GM19468 (cell line): Measurements from ENCODE around the gene RUVBL2.

ENCODE experiments used
- ATAC-seq: cut with Tn5 transposase; IDR thresholded peaks from one replicate; pipeline ENCODE4 v1.9.1; 2021; ENCODE audit warnings: mild to moderate bottlenecking, moderate library complexity, moderate number of reproducible peaks; ENCODE audit not compliant: unreplicated experiment; ENCODE audit errors: extremely low read depth

The RUVBL2 gene

GRCh38 chr19:48963371-48964204 lies 30.1 kb upstream of the RUVBL2 start:
- ATAC-seq: peak; percentile 14

GRCh38 chr19:48964205-48965039 lies 29.3 kb upstream of the RUVBL2 start:
- no peak for ATAC-seq

DNA sequence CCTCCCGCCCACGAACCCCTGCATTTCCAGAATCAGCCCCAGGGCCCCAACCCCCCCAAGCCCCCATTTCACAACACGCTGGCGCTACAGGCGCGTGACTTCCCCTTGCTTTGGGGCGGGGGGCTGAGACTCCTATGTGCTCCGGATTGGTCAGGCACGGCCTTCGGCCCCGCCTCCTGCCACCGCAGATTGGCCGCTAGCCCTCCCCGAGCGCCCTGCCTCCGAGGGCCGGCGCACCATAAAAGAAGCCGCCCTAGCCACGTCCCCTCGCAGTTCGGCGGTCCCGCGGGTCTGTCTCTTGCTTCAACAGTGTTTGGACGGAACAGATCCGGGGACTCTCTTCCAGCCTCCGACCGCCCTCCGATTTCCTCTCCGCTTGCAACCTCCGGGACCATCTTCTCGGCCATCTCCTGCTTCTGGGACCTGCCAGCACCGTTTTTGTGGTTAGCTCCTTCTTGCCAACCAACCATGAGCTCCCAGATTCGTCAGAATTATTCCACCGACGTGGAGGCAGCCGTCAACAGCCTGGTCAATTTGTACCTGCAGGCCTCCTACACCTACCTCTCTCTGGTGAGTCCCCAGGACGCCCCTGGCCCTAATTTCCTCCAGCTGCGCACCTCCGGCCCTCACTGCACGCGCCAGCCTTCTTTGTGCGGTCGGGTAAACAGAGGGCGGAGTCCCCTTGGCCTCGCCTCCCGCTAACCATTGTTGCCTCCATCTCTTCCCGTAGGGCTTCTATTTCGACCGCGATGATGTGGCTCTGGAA lies 28.5 kb upstream of the RUVBL2 start, which contains the start of gene FTL:
FTL (plus strand) TSS at position 270 of the 766 bp plus-strand sequence; CDS start at position 469, 199 bp downstream.
- peak; percentile 37 for ATAC-seq

GRCh38 chr19:48965806-48966540 lies 27.7 kb upstream of the RUVBL2 start:
- ATAC-seq: no peak

GRCh38 chr19:48966541-48967345 lies 26.9 kb upstream of the RUVBL2 start:
- no peak for ATAC-seq

DNA sequence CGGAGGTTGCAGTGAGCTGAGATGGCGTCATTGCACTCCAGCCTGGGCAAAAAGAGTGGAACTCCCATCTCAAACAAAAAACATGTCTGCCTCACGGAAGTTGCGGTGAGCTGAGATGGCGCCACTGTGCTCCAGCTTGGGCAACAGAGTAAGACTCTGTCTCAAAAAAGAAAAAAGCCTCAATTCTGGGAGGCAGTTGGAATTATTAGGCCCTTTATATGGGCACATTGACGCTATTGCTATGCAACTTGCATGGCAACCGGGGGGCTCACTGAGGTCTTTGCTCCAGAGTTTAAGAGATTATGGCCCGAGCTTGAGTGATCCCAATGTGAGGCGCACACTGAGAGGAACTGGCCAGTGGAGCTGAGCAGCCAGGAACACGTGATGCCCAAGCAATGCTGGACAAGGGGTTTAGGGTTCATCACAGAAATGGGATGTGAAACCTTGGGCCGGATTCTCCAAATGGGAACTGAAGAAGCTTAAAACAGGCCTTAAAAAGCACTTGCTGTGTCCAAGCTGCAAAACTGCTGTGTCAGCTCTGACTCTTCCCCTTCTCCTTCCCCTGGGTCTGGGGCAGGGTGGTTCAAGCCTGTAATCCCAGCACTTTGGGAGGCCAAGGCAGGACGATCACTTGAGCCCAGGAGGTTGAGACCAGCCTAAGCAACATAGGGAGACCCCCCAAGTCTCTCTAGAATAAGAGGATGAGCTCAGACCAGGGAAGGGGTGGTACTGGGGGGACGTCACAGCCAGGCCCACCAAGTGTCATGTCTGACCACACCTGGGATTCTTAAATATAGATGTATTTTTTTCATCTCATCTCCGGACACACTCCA lies 26.1 kb upstream of the RUVBL2 start:
- ATAC-seq: no peak

DNA sequence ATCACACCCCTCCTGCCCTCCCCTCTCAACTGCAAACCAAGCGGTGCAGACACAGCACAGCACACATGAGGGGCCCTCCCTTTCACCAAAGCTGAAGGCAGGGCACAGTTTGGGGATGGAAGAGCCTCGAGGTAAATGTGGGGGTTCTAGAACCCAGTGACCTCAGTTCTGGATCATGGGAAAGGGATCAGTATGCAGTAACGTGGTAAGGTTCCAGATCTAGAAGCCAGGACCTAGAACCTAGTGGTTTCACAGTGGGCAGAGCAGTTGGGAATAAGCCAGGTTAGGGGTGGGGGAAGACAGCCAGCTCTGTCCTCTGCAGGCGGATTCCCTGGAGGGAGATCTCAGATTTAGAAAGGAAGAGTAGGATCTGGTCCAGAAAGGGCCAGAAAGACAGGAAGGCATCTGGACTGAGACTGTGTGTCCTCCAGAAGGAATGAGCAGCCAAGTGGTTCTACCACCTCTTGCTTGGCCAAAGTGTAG lies 25.5 kb upstream of the RUVBL2 start:
- ATAC-seq: no peak

DNA sequence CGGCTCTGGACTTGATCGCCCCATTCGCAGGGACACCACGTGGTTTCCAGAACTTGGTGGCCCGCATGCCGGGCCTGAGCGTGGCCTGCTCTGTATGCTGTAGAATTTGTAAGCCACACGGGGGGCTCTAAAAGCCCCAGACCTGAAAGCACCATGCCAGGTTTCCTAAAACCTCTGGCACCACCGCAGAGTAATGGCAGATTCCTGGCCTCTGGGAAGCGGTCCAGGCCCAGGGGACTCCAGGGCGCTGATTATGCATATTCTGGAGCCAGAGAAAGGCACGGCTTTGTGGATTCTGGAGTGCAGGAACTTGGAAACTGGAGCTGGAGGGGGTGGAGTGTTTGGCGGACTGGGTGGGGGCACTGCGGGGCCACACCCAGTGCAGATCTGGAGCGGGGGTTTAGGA lies 24.9 kb upstream of the RUVBL2 start:
- ATAC-seq: no peak

DNA sequence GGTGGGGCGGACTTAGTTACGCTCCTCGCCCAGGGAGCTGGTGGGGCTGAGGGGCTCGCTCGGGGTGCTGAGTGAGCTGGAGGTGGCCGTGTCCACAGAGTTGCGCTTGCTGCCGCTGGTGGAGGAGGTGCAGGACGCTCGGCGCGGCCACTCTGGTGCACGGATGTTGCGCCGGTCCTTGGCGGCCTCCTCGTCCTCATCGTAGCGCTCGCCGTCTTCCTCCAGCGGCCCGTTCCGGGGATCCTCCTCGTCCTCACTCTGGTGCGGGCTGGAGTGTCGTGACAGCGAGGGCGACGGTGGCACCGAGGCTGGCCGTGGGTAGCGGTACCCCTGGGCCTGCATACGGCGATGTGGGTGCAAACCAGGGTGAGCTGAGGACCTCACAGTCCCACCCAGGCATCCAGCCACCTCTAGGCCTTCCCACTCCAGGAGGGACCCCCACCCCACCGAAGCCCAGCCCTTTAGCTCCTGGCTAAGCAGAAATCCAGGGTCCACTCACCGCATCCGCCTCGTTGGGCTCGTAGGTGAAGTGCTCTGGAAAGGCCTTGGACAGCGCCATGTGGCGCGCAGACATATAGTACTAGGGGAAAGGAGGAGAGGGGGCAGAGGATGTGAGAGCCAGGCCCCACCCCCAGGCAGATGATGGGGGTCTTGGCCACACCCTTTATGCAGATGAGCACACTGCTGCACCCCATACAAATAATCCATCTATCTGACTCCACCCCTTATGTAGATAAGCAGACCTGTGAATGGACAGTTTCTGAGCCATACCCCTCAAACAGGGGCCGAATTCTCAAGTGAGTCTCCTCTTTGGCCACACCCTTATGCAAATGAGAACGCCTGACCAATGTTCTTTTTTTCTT lies 24.2 kb upstream of the RUVBL2 start:
- ATAC-seq: no peak

DNA sequence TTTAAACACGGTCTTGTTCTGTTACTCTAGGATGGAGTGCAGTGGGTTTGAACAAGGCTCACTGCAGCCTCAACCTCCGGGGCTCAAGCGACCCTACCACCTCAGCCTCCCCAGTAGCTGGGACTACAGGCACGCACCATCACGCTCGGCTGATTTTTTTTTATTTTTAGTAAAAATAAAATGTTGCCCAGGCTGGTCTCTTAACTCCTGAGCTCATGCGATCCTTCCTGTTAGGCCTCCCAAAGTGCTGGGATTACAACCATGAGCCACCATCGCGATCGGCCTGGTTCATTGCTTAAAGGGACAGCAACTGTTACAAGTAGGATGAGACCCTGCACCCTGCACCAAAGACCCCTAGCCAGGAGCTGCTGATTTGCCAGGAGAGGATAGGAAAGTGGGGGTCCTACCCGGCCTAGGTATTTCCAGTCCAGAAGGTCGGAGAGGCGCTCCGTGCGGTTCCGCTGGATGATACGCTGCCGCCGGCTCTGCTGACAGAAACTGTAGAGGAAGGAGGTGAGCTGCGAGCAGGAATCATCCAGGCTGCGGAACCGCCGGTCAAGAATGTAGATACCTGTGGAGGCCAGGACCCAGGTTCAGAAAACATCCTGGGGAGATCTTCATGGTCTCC lies 23.4 kb upstream of the RUVBL2 start:
- no peak for ATAC-seq

DNA sequence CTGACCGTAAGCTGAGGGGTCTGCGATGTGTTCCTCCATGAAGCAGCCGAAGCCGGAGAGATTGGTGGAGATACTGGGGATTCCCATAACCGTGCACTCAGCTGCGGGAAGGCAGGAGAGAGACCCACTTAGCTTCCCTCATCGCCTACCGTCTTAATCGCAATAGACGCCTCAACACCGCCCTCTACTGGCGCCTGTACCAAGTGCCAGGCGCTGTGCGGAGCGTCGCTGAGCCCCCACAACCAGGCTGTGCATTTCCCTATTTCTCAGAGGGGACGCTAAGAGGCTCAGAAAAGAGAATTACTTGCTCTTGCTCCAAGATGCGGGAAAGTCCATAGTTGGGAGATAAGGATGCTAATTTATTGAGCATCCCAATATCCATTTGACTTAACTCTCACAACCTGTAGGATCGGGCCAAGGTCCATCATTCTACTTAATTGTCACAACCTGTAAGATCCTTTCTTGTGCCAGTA lies 22.7 kb upstream of the RUVBL2 start:
- ATAC-seq: no peak

- ATAC-seq: no peak
Observed at GRCh38 chr19:48975947-48976847, 17.5 kb upstream of the RUVBL2 start.

- no peak for ATAC-seq
Observed at GRCh38 chr19:48977061-48977460, 16.6 kb upstream of the RUVBL2 start.

GRCh38 chr19:48982280-48982679 lies 11.4 kb upstream of the RUVBL2 start:
- ATAC-seq: no peak

DNA sequence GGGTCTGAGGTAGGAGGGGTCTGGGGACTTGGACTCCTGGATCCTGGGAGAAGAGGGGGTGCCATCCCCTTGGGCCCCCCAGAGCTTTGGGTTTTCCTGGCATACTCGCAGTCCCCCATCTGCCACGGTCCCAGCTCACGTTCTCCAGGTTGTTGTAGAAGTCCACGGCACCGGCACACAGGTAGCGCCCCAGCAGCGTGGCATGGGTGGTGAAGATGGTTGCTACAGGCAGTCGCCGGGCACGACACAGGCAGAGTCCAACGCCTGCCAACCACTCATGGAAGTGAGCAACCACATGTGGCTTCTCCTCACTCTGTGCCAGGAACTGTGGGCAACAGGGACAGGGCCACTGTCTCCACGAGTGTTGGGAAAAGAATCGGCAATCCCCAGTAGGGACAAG lies 8.0 kb upstream of the RUVBL2 start:
- no peak for ATAC-seq

DNA sequence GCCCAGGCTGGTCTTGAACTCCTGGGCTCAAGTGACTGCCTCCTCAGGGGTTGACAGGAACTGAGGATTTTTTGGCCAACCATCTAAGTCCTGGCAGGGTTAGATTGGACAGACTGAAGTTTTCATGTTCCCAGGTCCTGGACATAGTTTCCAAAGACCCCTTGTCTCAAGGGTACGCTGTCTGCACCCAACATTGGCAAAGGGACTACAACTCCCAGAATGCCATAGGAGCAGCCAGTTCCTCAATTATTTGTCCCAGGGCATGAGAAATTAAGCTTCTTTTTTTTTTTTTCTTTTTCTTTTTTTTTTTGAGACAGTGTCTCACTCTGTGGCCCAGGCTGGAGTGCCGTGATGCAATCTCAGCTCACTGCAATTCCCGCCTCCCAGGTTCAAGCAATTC lies 7.5 kb upstream of the RUVBL2 start:
- ATAC-seq: no peak
